Dedifferentiated amniotic fluid mesenchymal stem cell (primary cell): ENCODE results near the gene ZNF823.
A peak's percentile ranks its signal among the peaks of the same experiment; 100 is the strongest.

Experiments
- DNase-seq: peaks from one replicate; pipeline ENCODE4 v3.0.0-alpha.2; 2016; ENCODE audit errors: extremely low spot score

Gene ZNF823

DNA sequence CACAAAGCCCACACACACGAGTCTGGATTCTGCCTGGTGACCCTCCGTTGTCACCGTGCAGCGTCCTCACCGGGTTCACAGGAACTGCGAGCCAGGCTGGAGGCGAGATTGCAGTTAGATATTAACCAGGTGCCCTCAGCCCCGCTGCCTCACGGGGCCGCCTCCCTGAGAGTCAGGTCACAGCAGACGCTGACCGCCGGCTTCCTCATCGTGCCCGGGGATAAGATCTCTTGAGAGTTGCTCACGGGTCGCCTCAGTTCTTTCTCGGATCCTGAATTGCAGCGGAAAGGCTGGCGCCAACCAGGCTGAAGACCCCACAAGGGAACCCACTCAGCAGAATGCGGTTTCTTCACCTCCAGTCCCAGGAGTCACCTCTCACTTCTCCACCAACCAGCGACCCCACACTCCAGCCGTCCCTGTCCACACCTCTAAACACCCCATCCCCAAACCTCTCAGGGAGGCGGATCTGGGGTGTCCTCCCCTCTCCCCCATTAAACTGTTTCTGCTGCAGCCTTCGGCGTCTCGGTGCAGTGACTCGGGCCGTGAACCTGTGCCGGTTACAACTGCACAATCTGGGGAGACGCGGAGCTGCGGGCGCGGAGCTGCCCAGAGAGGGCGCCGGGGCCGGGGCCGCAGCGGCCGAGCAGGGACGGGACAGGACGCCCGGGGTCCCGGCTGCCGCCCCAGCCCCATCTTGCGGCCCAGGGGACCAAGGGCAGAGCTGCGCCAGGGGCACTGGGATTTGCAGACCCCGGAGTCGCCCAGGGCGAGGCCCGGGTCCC lies 591 bp downstream of the ZNF823 start:
- no peak for DNase-seq

DNA sequence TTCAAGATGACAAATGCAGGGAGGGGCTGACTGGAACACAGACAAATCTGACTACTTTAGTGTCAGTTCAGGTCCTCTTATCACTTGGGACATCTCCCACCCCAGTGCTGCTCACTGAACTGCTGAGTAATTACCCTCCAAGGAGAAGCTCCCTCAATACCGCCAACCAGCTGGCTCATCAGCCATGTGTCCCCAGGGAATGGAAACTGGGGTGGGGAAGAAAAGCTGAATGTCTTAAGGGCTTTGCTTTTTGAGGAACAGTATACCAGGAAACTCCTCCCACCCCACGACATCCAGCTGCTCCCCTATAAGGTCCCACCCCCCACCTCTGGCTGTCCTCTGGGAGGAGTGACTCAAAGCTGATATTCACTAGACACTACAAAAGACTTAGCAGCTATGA lies 2.0 kb downstream of the ZNF823 start:
- no peak for DNase-seq

GRCh38 chr19:11735375-11735774 lies 3.4 kb downstream of the ZNF823 start:
- no peak for DNase-seq

DNA sequence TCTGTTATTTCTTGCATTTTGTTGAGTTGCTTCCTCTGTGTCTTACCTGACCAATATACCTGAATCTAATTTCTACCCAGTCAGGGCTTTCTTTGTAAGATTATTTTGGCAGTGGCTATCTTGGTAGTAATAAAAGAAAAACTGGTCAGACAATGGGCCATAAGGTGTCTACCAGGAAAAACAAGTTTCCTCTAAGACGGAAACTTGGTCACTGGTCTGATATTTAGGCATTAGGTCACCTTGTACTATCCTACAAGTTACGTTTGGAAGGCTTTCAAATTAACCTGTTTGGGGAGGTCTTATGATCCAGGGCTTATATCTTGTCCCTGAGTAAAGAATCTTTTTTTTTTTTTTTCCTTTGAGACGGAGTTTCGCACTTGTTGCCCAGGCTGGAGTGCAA lies 9.2 kb downstream of the ZNF823 start:
- DNase-seq = no peak

DNA sequence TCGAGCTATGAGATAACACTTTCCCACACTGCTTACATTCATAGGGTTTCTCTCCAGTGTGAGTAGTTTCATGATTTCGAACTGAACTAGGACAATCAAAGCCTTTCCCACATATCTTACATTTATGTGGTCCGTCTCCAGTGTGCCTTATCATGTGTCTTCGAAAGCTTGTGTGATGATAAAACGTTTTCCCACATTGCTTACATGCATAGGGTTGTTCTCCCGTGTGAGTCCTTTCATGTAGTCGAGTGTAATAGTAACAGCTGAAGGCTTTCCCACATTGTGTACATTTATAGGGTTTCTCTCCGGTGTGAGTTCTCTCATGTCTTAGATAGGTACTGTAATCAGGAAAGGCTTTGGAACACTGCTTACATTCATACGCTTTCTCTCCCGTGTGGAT lies 16.3 kb downstream of the ZNF823 start:
- DNase-seq = no peak

GRCh38 chr19:11721681-11722080 lies 17.1 kb downstream of the ZNF823 start:
- DNase-seq = no peak

GRCh38 chr19:11710313-11710712 lies 28.4 kb downstream of the ZNF823 start:
- no peak for DNase-seq

DNA sequence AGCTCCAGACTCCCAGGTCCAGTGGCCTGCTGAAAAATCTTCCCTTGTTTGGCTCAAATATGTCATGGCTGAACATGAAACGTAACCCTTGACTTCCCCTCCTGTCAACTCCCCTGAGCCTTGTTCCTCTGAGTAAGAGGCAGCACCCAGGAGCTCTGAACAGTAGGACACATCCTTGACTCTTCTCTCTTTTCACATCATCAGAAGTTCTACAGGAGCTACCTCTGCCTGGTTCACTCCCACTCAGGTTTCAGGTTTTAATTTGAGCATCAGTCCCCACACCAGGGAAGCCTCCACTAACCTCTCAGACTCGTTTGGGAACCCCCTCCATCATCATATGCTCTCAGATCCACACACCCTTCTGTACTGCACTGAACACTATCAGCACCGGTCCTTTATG lies 30.3 kb downstream of the ZNF823 start:
- DNase-seq = no peak

DNA sequence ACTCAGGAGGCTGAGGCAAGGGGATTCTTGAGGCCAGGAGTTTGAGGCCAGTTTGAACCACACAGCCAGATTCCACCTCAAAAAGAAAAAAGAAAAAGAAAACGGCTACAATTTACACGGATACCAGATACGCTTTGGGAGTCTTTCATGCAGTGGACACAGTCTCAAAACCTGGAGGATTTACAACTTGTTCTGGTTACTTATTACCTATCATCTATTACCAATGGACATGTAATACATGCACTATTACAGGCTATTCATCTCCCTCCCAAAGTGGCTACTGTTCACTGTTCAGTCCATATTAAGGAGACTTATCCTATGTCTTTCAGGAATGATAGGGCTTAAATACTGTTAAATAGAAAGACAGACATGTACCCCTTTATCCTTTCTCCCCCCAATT lies 33.3 kb downstream of the ZNF823 start:
- DNase-seq = no peak

DNA sequence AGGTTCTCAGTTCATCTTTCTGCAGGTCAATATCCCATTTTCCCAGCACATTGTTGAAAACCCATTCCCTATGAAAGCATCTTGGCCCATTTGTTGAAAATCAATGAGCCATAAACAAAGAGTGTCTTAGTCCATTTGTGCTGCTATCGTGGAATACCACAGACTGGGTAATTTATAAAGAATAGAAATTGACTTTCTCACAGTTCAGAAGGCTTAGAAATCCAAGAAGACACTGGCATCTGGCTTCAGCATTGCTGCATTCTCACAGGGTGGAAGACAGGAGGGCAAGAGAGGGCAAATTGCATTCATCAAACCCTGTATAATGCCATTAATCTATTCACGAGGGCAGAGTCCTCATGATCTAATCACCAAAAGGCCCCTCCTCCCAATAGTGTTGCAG lies 34.1 kb downstream of the ZNF823 start:
- DNase-seq = no peak

DNA sequence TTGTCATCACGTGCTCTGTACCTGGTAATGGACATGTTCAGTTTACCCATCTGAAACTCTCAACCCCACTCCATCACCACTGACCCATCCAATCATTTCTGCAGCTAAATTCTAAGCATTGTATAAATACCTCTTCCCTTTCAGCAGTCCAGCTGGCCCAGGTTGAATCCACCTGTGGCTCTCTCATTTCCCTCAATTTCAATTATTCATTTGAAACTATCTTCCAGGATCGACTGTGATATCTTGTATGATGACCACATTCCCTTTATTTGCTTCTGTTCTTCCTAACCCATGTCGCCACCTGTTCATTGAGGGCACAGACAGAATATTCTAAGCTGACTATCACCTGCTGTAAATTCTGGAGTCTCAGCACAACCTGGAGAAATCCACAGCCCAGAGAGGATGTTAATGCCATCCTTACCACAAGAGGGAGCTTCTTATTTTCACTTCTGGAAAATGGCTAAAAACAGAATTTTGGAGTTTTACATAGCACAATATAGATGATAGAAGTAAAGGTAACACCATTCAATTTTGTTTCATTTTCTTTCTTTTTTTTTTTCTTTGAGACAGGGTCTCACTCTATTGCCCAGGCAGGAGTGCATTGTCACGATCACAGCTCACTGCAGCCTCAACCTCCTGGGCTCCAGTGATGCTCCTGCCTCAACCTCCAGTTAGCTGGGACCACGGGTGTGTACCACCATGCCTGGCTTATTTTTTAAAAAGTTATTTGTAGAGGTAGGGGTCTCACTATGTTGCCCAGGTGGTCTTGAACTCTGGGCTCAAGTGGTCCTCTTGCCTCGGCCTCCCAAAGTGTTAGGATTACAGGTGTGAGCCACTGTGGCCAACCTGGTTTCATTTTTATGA lies 38.6 kb downstream of the ZNF823 start:
- peak; percentile 40 for DNase-seq

GRCh38 chr19:11698231-11698630 lies 40.5 kb downstream of the ZNF823 start:
- DNase-seq = no peak

DNA sequence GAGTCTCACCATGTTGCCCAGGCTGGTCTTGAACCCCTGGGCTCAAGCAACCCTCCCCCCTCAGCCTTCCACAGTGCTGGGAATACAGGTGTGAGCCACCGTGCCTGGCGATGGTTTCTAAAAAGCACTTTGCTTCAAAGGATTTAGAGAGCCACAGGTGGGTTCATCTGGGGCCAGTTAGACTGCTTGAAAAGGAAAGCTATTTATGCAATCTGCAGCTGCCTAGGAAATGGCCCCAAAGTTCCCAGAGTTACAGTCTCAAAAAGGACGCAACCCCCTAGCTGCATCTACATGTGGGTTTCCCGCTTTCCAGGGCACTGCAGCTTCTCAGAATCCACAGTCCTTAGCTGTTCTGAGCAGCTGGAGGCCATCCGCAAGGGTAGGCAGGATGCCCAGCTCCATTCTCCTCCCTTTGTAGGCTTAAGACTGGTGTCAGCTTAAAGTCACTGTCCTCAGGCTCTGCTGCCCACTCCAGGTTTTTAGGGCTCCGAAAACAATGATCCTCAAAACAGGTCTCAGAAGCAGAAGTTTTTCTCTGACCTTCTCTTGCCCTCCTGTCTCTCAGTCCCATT lies 41.4 kb downstream of the ZNF823 start:
- no peak for DNase-seq

DNA sequence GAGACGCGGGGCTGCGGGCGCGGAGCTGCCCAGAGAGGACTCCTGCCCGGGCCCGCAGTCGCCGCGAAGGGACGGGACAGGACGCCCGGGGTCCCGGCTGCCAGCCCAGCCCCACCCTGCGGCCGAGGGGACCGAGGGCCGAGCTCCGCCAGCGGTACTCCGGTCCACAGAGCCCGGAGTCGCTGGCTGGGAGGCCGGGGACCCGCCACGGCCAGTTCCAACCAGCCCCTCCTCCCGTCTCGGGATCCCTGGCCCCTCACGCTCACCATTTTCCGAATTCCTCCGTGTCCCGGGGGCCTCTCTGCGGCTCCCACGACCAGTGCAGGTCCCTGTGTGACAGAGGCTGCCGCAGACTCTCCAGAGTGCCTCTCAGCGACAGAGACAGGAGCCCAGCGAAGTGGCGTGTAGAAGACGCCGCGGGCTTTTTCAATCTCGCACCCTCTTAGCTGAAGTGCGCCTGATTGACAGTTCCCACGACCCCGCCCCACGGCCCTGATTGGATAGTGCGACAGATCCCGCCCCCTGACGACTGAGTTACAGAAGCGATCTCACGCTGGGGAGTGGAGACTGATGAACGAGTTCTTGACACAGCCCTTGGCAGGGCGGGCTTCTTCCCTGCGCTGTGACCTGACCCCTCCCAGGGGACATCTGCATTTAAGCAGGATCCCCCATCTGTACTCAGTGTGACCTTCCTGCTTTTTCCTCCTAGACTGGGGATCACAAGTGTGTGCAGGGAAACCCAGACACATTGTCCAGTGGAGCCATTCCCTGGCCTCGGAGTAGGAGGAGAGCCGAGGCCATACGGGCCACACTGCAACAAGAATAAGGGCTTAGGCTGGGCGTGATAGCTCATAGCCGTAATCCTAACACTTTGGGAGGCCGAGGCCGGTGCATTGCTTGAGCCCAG lies 44.0 kb downstream of the ZNF823 start:
- peak; percentile 96 for DNase-seq

DNA sequence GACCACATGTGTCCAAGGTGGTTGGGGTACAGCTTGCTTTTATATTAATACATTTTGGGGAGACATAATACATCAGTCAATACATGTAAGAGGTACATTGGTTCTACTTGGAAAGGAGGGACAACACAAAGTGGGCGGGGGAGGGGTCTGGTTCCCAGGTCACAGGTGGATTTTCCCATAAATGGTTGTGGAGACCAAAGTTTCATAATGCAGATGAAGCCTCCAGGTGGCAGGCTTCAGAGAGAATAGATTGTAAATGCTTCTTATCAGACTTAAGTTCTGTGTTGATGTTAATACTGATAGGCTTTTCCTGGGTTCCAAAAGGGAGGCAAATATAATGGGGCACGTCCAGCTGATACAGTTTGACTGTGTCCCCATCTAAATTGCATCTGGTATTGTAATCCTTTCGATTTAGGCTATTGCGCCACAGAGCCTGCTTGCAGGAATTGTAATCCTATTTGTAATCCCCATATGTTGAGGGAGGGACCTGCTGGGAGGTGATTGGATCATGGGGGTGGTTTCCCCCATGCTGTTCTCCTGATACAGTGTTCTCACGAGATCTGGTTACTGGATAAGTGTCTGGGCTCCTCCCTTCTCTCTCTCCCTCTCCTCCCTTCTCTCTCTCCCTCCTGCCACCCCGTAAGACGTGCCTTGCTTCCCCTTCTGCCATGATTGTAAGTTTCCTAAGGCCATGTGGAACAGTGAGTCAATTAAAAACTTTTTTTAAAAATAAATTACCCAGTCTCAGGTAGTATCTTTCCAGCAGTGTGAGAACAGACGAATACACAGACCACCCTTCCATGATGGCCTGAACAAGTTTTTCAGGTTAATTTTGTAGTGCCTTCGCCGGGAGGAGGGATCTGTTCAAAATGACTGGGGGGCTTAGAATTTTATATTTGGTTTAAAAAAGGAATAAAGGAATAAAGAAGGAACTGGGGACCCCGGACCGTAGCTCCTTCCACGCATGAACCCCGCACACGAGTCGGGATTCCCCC lies 44.9 kb downstream of the ZNF823 start:
- peak; percentile 81 for DNase-seq

- DNase-seq = no peak
Observed at GRCh38 chr19:11692127-11692790, 46.5 kb downstream of the ZNF823 start.

DNA sequence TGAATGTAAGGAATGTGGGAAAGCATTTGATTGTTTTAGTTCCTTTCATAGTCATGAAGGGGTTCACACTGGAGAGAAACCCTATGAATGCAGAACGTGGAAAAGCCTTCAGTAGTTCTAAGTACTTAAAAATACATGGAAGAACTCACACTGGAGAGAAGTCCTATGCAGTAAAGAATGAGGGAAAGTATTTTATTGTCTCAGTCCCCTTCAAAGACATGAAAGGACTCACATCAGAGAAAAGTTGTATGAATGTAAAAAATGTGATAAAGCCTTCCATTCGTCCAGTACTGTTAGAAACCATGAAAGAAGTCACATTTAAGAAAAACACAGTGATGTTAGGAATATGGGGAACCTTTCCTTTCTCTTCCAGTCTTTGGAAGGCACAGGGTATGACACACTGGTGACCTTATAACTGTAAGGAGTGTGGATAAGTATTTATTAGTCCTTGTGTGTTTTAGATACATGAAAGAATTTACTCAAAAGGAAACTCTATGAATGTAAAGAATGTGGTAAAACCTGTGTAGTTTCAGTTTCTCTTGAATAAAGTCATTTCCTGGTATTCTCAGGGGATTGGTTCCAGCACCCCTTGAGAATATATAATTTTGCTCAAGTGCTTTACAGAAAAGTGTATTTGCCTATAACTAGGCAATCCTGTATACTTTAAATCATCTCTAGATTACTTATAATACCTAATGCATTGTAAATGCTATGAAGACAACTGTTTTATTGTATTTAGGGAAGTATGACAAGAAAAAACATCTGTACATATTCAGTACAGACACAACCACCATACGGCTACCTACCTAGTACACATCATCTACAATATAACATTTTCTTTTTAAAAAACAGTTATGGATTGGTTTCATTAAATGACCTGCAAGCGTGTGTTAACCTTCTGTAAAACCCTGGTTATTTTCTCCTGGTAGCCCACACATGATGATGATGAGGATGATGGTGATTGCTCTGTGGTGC lies 52.8 kb downstream of the ZNF823 start:
- DNase-seq = no peak

- DNase-seq = no peak
Observed at GRCh38 chr19:11684987-11685675, 53.6 kb downstream of the ZNF823 start.
